ENCODE data around the gene HNRNPM.
"Not testable (repeated sequence)": the region's sequence is repeated elsewhere in the genome, so short reads cannot be mapped to it uniquely, and the experiment has no call there.

The HNRNPM gene

DNA sequence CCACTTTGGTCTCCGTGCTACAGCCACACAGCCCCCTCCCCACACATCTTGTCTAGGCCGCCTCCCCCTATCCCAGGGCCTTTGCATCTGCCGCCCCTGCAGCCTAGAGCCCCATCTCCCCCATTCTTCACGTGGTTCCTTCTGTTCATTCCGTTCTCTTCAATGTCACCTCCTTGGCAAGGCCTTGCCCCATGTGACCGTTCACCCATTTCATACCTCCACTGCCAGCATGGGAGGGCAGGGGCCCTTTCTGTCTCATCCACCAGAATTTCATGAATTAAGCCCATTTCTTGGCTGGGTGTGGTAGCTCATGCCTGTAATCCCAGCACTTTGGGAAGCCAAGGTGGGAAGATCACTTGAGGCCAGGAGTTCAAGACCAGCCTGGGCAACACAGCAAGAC is 15.7 kb upstream of the HNRNPM start:
- no peak for DNase-seq

DNA sequence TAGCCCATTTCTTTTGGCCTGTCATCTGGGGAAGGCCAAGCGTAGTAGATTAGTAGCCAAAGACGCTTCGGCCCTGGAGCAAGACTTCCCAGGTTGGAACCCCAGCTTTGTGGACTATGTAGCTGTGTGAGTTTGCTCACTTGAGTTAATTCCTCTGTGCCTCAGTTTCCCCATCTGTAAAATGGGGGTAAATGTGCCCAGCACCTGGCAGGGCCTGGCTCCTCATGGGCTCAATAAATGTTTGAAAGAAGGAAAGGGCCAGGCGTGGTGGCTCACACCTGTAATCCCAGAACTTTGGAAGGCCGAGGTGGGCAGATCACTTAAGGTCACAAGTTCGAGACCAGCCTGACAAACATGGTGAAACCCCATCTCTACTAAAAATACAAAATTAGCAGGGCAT is 14.9 kb upstream of the HNRNPM start:
- DNase-seq = no peak

DNA sequence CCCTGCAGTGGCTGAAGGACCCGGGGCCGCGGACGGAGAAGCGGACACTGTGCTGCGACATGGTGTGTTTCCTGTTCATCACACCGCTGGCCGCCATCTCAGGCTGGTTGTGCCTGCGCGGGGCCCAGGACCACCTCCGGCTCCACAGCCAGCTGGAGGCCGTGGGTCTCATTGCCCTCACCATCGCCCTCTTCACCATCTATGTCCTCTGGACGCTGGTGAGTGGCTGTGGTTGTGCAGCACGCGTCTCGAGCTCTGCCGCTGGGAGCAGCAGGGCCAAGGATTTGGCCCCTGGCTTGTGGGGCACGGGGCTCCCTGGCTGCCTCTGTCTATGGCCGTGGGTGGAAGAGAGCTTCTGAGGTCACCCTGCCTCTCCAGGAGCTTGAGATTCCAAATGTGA is 14.1 kb upstream of the HNRNPM start:
- DNase-seq = no peak

DNA sequence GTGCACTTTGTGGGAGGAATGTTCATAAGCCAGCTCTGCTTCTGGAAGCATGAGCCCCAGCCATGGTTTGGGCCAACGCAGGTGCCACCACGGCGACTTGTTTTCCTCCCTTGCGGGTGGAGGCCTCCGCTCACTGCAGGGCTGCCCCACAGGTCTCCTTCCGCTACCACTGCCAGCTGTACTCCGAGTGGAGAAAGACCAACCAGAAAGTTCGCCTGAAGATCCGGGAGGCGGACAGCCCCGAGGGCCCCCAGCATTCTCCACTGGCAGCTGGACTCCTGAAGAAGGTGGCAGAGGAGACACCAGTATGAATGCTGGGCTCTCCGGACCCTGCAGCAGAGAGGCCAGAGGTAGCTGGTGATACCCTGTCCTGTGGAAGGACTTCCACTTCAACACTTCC is 6.5 kb upstream of the HNRNPM start:
- no peak for DNase-seq

DNA sequence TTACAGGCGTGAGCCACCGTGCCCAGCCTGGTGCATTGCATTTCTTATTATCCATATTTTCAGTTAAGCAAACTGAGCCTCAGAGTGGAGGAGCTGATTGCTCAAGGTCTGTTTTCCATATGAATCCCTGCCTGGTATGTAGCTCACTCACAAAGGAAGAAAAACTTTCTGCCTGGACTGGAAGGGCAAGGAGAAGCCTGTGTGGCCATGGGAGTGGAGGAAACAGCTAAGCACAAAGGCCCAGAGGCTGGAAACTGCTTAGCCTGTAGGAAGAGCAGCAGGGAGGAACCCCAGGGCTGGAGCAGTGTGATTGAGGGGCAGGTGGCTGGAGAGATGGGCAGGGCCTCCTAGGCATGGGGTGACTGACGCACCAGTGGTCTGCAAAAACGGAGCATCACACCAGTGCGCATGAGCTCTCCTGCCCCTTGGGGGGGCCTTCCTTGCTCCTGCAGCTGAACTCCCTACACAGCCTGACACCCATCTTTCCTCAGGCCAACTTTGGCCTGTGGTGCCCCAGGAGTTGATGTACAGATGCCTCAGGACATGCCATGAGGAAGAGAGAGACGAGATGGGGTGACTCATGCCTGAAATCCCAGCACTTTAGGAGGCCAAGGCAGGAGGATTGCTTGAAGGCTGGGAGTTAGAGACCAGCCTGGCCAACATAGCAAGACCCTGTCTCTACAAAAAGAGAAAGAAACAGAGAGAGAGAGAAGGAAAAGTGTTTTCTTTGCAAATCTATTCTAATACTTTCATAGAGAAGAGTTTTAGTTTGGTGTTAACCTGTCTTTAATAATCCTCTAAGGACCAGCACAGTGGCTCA is 2.8 kb upstream of the HNRNPM start:
- DNase-seq = no peak

DNA sequence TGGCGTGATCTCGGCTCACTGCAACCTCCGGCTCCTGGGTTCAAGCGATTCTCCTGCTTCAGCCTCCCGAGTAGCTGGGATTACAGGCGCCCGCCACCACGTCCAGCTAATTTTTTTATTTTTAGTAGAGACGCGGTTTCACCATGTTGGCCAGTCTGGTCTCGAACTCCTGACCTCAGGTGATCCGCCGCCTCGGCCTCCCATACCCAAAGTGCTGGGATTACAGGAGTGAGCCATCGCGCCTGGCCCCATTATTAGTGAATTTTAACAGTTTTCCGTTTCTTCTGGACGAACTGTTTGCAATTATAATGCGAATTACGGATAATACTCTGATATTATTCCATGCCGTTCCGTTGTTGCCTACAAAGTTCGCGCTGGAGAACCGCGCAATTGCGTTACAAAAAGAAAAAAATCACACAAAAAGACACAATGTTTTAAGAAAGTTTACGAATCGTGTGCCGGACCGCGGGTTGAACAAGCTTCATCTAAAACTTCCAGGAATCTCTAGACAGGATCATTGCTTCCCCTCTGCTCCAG is 567 bp upstream of the HNRNPM start:
- not testable (repeated sequence) for DNase-seq

DNA sequence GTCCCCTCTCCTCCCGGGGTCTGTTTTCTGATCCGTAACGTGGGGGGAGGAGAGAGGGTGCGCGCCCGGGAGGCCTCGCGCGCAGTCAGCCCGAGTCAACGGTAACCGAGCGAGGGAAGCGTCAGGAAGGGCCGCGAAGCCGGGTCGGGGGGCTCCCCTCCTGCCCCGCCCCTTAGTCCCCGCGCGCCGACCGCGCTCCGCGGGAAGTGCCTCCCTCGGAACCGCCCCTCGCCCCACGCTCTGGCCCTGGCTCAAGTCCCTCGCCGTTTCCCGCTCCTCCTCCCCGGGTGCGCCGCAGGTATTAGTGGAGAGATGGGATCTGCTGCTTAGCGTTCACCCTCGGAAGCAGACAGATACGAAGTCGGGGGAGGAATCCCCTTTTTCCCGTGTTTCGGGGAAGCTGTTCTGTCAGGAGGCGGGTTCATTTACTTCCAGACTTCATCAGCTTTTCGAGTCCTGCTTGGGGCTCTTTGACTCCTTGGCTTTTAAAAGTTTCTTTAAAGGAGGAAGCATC is 770 bp downstream of the HNRNPM start:
- peak; percentile 16 for DNase-seq

DNA sequence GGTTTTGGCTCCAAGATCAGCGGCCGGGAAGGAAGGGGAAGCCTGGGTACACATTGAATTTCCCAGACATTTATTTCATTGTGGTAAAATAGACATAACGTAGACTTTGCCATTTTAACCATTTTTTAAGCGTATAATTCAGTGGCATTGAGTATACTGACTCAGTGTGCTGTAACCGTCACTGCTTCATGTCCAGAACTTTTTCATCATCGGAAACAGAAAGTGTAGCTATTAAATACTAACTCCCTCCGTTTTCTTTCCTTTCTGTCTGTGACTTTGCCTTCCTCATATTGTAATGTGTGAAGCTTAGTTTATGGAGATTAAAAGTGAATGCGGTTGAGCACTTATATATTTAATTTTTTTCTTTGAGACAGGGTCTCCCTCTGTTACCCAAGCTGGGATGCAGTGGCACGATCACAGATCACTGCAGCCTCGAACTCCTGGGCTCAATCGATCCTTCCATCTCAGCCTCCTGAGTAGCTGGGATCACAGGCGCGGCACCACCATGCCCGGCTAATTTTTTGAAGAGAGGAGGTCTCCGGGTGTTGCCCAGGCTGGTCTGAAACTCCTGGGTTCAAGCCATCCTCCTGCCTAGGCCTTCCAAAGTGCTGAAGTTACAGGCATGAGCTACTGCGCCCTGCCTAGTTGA is 1.4 kb downstream of the HNRNPM start:
- DNase-seq = no peak

DNA sequence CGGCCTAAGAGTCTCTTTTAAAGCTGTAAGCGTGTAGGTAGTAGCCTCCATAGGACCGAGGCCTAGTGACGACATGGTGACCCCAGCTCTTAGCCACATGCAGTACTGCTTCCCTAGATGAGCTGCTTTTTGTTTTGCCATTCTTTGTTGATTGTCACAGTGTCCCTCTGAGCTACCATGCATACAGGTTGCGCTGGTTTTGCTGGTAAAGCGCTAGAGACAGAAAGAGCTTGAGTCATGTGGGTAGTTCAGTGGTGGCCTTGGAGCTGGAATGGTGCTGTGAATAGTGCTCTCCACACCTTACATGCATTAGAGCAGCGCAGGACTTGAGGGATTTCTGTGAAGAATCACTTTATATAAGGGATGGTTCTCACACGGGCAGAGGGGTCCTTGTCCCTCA is 5.1 kb downstream of the HNRNPM start:
- DNase-seq = no peak

DNA sequence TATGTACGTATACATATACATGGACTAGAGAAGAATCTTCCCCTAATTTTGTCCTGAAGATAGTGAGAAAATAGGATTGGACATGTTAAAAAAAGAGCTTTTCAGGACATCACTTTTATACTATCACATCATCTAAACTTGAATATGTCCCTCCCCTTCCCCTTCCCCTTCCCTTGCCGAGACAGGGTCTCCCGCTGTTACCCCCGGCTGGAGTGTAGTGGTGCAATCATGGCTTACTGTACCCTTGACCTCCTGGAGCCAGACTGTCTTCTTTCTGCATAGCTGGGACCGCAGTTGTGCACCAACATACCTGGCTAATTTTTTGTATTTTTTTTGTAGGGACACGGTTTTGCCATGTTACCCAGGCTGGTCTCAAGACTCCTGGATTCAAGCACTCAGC is 6.6 kb downstream of the HNRNPM start:
- no peak for DNase-seq

DNA sequence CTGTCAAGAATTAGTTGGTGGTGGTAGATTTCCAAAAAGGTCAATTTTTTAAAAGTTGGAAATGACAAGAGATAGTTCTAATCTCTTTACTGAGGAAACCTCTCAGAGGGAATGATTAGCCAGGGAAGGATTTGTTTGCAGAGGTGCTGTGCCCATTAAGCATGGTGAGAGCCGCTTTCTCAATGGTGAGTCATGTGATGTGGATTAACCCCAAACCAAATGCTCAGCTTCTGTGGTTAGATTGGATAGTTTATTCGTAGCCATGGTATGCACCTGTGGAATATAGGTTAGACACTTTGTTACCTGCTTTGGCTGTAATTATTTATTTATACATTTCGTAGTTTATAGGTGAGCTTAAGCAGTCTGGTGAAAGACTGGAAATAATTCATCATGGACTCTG is 7.1 kb downstream of the HNRNPM start:
- no peak for DNase-seq

DNA sequence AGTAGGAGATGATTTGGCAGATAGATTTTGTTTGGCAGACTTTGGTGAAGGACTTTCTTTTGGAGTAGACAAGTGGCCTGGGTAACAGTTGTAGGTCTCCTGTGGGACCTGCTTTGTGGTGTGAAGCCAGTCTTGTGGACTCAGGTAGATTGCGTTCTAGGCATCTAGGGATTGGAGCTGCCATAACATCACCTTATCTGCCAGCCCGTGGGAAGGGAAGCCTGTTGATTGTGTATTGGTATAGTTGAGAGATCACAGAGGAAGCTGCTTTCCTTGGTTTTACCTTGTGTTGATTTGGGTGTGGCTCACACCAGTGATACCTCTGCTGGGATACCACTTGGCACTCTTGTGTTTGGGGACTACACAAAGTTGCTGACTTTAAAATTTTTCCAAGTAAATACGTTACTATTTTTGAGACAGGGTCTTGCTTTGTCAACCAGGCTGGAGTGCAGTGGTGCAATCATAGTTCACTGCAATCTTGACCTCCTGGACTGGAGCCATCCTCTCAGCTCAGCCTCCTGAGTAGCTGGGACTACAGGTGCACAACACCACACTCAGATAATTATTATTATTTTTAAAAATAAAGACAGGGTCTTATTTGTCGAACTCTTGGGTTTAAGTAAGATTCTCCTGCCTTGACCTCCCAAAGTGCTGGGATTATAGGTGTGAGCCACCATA is 7.8 kb downstream of the HNRNPM start:
- DNase-seq = no peak

DNA sequence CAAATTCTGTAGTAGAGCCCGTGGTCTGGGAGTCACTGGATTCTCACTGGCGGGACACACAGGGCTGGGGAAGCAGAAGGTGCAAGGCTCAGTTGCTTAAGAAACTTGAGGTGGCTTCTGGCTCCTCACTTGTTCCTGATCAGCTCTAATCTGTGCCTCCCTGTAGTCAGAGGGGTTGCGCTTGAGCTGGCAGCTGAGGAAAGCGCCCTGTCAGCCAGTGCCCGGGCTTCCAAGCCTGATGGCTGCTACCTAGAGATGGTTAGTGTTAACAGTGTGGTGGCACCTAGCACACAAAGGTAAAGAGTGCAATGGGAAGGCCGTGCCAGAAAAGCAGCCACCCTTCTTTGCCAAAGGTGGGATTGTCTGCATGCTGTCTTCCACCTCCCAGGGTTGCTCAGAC is 8.8 kb downstream of the HNRNPM start:
- DNase-seq = no peak

DNA sequence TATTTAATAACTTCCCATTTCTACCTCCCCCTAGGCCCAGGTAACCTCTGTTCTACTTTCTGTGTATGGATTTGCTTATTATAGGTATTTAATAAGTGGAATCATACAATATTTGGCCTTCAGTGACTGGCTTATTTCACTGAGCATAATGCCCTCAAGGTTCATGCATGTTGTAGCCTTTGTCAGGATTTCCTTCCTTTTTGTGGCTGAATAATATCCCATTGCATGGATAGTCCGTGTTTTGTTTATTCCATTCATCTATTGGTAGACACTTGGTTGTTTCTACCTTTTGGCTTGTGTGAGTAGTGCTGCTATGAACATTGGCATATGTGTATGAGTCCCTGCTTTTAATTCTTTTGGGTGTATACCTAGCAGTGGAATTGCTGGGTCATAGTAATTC is 9.4 kb downstream of the HNRNPM start:
- no peak for DNase-seq

DNA sequence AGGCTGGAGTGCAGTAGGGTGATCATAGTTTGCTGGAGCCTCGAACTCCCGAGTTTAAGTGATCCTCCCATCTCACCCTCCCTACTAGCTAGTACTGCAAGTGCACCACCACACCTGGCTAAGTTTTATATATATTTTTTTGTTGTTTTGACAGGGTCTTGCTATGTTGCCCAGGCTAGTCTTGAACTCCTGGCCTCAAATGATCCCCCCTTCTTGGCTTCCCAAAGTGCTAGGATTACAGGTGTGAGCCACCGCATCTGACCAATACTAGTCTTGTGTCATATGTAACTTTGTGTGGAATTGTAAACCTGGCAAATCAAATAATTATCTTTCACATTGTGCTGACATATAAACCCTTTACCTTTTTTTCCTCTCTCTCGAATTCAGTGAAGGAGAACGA is 10.2 kb downstream of the HNRNPM start:
- no peak for DNase-seq

DNA sequence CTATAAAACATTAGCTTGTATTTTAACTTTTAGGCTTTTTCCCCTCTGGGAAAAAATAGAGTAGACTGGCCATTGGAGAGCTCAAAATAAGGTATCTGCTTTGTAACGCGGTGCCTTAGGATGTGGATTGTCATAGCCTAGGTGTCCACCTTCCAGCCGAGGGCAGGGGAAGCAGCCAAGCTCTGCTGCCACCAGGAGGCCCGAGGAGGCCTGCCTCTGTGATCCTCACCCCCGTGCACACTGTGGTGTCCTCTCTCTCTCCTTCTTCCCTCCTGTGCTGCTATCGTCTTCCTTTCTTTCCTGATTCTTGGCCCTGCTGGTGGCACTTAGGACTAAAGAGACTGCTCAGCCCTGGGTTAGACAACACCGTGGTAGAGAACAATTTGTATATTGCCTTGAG is 11.3 kb downstream of the HNRNPM start:
- DNase-seq = no peak

DNA sequence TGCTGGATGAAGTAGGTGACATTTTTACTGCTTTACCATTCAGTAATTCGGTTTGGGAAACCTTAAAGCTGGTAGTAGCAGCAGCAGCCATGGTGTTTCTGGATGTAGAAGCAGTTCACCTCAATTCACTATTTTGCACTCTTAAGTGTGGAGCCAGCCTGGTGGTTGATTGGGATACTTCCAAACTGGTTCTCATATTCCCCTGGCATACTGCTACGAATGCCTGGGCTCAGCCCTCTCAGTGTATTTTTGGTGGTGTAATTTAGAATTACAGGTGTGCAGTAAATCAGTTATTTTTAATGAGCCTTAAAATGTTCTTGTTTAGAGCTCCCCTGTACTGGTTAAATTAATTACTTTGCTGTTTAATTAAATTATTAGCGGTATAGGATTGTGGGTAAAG is 12.4 kb downstream of the HNRNPM start:
- DNase-seq = no peak

DNA sequence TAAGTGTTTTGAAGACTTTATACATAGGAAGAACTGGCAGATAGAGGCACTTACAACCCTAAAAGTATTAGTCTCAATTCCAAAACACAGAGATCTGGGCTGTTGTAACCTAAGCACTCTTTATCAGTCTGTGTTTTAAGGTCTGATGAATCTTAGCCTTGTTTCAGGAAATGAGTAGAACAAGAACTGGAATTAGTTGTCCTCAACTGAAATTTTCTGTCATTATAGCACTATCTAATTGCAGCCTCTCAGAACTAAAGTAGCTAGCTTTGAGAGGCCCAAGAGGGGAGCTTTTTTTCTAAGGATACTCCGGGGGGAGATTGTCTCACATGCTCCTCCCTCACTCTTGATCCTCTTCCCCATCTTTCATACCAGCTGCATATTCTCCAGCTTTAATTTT is 13.1 kb downstream of the HNRNPM start:
- DNase-seq = no peak

DNA sequence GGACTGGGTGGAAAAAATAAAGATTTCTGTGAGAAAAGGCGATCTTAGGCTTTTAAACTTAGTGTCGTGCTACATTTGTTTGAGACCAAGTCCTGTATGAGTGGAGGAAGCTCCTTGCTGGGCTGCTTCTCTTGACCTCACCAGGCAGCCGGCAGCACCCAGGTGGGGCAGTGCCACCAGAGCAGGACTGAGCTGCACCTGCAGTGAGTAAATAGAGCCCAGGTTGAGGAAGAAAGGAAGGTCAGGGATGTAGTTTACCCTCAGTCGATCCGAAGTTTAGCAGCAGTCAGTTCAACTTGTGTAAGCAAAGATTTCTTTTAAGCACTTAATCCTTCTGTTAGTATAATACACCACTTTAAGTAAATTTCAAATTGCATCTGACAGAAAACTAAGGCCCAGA is 13.6 kb downstream of the HNRNPM start:
- DNase-seq = no peak

DNA sequence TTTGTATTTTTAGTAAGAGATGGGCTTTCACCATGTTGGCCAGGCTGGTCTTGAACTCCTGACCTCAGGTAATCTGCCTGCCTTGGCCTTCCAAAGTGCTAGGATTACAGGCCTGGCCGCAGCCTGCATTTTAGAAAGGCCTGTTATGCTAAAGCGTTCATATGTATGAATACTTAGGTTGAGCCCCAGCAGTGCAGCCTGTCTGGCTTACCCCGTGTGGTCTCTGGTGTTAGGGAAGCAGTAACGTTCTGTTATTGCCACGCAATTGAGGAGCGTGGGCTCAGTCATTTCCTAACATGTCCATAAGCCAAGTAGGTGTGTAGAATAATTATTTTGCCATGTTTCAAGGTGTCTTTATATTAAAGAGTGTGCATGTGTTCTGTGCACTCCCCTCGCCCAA is 14.3 kb downstream of the HNRNPM start:
- no peak for DNase-seq

DNA sequence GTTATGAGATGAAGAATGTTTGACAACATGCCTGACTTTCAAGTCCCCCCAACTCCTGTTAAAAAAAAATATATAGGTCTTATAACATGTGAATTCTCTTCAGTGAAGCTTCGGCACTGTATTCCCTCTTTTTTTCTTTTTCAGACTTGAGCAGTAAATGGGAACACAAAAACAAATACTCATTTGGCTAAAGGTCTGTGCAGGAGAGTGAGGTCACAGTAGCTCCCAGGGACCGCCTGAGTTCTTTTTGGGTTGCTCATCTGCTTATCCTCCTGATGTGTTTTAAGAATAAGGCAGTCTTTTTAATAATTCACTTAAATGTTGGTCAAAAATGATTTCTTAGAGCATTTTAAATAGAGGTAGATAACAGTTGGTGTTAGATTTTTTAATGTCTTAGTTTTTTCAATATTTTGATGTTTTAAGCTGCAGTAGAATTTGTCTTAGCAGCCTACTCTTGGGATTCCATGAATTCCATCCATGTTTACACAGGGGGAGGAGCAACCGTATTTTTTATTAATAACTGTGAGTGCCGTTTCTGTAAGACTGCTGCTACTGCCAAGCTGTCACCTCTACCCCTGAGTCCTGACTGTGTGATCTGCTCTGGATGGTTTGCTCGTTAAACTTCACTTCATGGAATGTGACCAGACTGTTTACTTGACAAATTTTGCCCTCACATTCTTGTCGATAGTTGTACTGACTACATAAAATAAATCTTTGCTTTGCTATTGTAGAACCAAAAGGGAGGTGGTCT is 14.9 kb downstream of the HNRNPM start:
- DNase-seq = no peak

DNA sequence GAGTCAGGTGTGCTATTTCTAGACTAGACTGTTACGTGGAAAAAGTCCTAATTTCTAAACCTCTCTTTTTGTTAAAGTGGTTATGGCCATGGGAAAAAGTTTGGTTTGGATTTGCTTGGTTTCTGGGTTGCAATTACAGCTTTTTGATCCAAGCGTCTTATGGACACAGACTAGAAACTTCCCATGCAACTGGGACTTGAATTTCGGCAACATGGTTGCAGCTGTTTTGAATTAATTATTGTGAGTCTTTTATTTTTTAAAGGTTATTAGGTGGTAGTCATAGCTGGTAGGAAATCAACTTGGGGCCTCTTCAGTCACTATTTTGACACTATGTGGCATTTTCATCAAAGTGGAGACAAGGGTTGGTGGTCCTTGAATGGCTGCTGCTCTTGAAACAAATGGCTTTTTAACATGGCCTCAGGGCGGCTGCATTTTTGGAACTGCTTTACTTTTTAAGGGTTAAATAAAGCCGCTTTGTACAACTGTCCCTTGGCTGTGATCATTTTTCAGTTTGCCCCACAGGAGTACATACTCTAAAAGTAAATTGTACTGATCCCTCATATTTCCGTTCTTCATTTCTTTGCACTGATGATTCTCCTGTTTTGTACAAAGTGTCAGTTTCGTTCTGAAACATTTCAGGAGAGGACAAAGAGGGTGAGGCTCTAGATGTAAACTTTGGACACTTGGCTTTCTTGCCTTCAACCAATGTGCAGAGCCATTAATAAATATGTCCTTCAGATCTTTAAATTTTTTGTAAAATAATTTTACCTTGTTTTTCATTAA is 15.9 kb downstream of the HNRNPM start:
- no peak for DNase-seq

All from NCI-H2029 treated with DMSO at 0.1 percent for 48 hours (cell line).